Measurements from ENCODE around the gene RANBP9.
A peak's percentile ranks its signal among the peaks of the same experiment; 100 is the strongest.

Gene RANBP9

GRCh38 chr6:13710552-13711323, 897 bp downstream of the RANBP9 start:
- DNase-seq, result peak; percentile 46

DNA sequence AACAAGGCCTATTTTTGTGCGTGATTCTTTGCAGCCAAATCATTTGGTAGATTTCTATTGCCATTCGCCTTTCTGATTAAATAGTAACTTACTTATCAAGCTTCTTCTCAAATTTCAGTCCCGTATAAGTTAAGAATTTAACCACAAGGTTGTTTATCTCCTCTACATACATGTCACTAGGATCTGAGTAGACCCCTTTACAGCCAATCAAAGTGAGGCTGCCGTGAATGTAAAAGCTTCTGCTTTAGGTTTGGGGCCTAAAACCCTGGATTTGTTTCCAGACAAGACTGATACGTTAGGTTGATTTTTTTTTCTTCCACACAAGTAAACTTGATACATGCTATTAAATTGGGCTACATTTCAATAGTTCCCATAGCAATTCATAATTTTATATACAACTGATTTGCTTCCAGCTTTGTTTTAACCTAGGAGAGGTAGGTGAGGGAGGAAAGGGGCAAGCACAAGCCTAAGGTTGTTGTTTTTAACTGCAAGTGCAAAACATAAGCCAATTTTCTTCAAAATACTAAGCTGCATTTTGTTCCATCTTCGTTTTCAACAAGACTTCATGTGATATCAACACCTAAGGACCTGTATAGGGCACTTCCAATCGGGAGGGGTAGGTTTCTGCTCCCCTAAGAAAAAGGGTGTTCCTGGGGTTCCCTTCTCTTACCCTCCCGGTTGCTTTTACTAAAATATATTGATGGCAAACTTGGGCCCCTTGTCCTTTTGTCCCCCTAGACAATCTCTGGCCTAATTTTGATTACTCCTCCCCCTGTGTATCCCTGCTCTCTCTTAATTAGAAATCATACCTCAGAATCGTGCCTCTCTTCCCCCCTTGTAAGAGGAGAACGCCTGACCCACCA, 1.7 kb downstream of the RANBP9 start:
- DNase-seq, result peak; percentile 30

- DNase-seq, result peak; percentile 21
These were observed 2.9 kb downstream of the RANBP9 start for GRCh38 chr6:13708736-13709135.

DNA sequence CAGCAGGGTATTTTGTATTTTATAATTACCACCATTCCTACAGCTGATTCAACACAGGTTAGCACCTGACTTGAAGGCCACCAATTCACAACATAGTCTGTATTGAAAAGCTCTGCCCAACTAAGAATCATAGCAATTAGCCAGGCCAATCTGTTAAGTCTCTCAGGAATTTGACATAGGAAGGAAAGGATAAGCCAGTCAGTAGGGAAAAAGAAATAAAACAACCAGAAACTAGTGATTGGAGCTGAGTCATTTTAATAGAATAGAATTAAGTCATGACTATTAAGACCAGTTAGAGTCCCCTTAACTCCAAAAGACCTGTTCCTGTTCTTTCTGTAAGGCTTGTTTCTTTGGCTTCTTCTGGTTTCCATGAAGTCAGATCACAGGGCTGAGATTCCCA, 8.1 kb downstream of the RANBP9 start:
- DNase-seq, result no peak

GRCh38 chr6:13702809-13703302, 8.8 kb downstream of the RANBP9 start:
- no peak for DNase-seq

GRCh38 chr6:13700232-13700631, 11.4 kb downstream of the RANBP9 start:
- DNase-seq, result no peak

- DNase-seq, result no peak
These were observed 12.9 kb downstream of the RANBP9 start for GRCh38 chr6:13698715-13699114.

- DNase-seq, result no peak
These were observed 13.8 kb downstream of the RANBP9 start for GRCh38 chr6:13697857-13698256.

DNA sequence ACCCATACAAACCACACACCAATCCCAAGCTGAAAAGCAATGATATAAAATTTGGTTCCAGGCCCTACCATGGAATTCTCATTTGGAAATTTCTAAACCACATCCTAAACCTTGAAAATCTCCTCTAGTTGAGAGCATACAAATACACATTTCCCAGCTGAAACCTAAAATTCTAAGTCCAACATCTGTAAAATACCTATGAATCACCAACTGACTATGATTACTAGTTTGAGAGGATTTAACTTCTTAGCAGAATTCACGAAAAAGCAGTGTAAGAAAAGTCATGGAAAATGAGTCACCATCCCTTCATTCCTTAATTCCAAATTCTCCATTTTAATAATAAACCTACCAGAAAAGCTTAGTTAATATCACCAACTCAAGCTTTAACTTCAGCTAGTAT, 15.4 kb downstream of the RANBP9 start:
- DNase-seq, result no peak

- DNase-seq, result no peak
These were observed 16.4 kb downstream of the RANBP9 start for GRCh38 chr6:13695252-13695651.

DNA sequence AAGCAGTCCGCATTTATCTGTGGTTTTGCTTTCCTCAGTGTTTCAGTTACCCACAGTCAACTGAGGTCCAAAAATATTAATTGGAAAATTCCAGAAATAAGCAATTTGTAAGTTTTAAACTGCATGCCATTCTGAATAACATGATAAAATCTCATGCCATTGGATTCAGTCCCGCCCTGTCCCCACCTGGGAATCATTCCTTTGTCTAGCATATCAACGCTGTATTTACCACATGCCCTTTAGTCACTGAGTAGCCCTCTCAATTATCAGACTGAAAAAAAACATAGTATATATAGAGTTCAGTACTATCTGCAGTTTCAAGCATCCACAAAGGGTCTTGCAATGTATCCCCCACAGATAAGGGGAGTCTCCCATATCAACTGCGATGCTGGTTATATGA, 17.1 kb downstream of the RANBP9 start:
- no peak for DNase-seq

GRCh38 chr6:13689511-13690256, 22.0 kb downstream of the RANBP9 start:
- DNase-seq, result no peak

DNA sequence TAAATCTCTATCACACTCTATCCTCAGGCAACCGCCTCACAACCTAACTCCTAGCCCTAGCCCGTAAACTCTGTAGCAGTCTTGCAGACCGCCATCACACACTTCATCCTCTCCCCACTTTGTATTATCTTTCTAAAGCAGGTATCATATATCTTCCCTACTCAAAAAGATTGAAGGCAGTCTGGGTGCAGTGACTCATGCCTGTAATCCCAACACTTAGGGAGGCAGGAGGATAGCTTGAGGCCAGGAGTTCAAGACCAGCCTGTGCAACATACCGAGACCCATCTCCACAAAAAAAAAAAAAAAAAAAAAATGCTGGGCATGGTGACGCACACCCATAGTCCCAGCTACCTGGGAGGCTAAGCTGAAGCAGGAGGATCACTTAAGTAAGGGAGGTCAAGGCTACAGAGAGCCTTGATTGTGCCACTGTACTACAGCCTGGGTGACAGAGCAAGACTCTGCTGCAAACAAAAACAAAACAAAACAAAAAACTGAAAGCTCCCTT, 22.9 kb downstream of the RANBP9 start:
- DNase-seq, result no peak

GRCh38 chr6:13687917-13688351, 23.7 kb downstream of the RANBP9 start:
- peak; percentile 37 for DNase-seq

GRCh38 chr6:13684855-13685254, 26.8 kb downstream of the RANBP9 start:
- no peak for DNase-seq

GRCh38 chr6:13683038-13683437, 28.6 kb downstream of the RANBP9 start:
- no peak for DNase-seq

GRCh38 chr6:13682346-13682745, 29.3 kb downstream of the RANBP9 start:
- no peak for DNase-seq

DNA sequence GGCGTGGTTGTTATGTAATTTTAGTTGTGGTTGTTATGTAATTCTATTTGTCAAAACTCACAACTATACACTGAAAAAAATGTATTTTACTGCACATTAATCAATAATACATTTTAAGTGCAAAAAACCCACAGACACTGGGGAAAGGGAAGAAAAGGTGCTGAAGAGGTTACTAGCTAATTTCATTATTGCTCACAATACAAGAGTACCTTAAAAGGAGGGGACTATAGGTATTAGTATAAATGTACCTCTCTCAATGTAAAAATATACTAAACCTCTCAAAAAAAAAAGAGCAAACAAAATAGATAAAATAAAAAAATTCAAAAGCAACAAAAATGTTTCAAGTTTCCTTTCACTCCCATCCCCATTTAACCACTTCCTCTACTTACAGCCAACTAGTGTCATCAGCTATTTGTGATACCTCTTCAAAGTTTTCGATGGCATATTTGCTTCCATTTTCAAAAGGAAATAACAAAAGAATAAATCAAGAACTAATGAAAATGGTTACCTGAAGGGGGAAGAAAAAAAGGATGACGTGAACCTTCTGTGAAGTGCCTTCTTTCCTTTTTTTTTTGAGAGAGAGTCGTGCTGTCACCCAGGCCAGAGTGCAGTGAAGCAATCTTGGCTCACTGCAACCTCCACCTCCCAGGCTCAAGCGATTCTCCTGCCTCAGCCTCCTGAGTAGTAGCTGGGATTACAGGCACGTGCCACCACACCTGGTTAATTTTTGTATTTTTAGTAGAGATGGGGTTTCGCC, 30.2 kb downstream of the RANBP9 start:
- no peak for DNase-seq

GRCh38 chr6:13680448-13680968, 31.1 kb downstream of the RANBP9 start:
- DNase-seq, result no peak

GRCh38 chr6:13679996-13680395, 31.6 kb downstream of the RANBP9 start:
- DNase-seq, result no peak

GRCh38 chr6:13678255-13678983, 33.2 kb downstream of the RANBP9 start:
- DNase-seq, result no peak
